ENCODE results near the gene TRAT1.

The TRAT1 gene

GRCh38 chr3:108826309-108827187 lies 4.0 kb downstream of the TRAT1 start:
- Histone ChIP-seq H3K36me3 (ENCODE audit: control insufficient read depth, insufficient read depth, low read length) (no peaks in the 10 kb centered on the region), H3K27me3 (replicated peaks; ENCODE audit: control insufficient read depth, insufficient read depth, low read length) (no peaks in the 10 kb centered on the region), H3K4me3 (replicated peaks; ENCODE audit: low read depth, low read length) (no peak overlapping the region)
- no peak for TF ChIP-seq CTCF (IDR thresholded peaks at IDR 0.05; ENCODE audit: insufficient read depth, low read length, poor library complexity, severe bottlenecking)
- DNase-seq (ENCODE audit: extremely low read depth, insufficient read length): no peak

GRCh38 chr3:108830381-108830780 lies 7.8 kb downstream of the TRAT1 start:
- H3K36me3 ChIP-seq (ENCODE audit: control insufficient read depth, insufficient read depth, low read length): no peaks in the 10 kb centered on the region
- DNase-seq (ENCODE audit: extremely low read depth, insufficient read length): no peak
- no peak overlapping the region for H3K4me3 ChIP-seq (replicated peaks; ENCODE audit: low read depth, low read length)
- H3K27me3 ChIP-seq (replicated peaks; ENCODE audit: control insufficient read depth, insufficient read depth, low read length): no peaks in the 10 kb centered on the region
- no peak for TF ChIP-seq CTCF (IDR thresholded peaks at IDR 0.05; ENCODE audit: insufficient read depth, low read length, poor library complexity, severe bottlenecking)

DNA sequence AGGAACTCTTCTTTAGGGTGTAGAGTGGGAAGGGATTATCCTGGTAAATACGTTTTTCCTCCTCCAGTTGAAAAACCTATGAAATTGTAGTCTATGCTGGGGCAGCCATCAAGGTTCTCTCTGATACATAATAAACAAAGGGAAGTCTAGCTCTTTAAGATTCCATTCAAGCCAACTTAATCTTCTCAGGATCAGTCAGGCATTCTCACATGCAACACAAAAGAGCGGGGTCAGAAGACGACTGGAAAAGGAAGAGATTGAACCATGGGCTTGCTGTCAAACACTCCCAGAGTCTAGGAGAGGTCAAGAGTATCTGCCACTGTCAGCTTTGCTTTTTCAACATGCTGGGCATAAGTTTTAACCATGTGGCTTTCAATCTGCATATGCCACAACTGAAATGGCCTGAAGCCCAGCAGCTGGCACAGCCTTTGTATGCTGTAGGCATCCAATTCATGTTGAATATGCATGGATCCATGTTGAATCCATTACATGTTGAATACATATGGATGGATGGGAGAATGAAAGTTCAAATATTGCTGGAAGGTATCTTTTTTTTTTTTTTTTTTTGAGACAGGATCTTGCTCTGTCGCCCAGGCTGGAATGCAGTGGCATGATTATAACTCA lies 8.5 kb downstream of the TRAT1 start:
- no peak for TF ChIP-seq CTCF (IDR thresholded peaks at IDR 0.05; ENCODE audit: insufficient read depth, low read length, poor library complexity, severe bottlenecking)
- no peaks in the 10 kb centered on the region for H3K27me3 ChIP-seq (replicated peaks; ENCODE audit: control insufficient read depth, insufficient read depth, low read length)
- no peak for DNase-seq (ENCODE audit: extremely low read depth, insufficient read length)
- no peak overlapping the region for H3K4me3 ChIP-seq (replicated peaks; ENCODE audit: low read depth, low read length)
- no peaks in the 10 kb centered on the region for H3K36me3 ChIP-seq (ENCODE audit: control insufficient read depth, insufficient read depth, low read length)

GRCh38 chr3:108833611-108834010 lies 11.0 kb downstream of the TRAT1 start:
- no peaks in the 10 kb centered on the region for H3K36me3 ChIP-seq (ENCODE audit: control insufficient read depth, insufficient read depth, low read length)

DNA sequence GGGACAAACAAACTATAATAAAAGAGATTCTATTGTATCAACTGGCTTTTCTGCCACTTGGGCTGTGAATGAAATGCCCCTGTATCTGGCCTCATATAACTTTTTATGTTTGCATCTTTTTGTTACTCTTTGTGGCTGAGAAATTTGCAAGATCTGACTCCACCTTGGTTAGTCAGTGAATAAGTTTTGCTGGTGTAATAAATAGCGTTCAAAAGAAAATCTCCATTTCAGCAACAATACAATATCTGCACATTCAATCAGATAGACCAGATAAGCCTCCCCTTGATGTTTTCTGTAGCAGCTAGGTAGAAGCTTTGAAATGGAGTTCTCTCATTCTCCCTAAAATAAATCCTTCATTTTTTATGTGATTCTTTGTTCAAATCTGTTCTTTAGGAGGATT lies 12.0 kb downstream of the TRAT1 start:
- no peak for TF ChIP-seq CTCF (IDR thresholded peaks at IDR 0.05; ENCODE audit: insufficient read depth, low read length, poor library complexity, severe bottlenecking)
- DNase-seq (ENCODE audit: extremely low read depth, insufficient read length): no peak
- H3K27me3 ChIP-seq (replicated peaks; ENCODE audit: control insufficient read depth, insufficient read depth, low read length): no peaks in the 10 kb centered on the region
- no peak overlapping the region for H3K4me3 ChIP-seq (replicated peaks; ENCODE audit: low read depth, low read length)
- H3K36me3 ChIP-seq (ENCODE audit: control insufficient read depth, insufficient read depth, low read length): no peaks in the 10 kb centered on the region

More at GRCh38 chr3:108833611-108834010, 11.0 kb downstream of the TRAT1 start:
- Histone ChIP-seq H3K4me3 (replicated peaks; ENCODE audit: low read depth, low read length) (no peak overlapping the region), H3K27me3 (replicated peaks; ENCODE audit: control insufficient read depth, insufficient read depth, low read length) (no peaks in the 10 kb centered on the region)
- DNase-seq (ENCODE audit: extremely low read depth, insufficient read length): no peak
- no peak for TF ChIP-seq CTCF (IDR thresholded peaks at IDR 0.05; ENCODE audit: insufficient read depth, low read length, poor library complexity, severe bottlenecking)
